Retinal pigment epithelial cell (primary cell): ENCODE data around the gene SPTAN1.
"Not testable (repeated sequence)": the region's sequence is repeated elsewhere in the genome, so short reads cannot be mapped to it uniquely, and the experiment has no call there.

ENCODE experiments used
- DNase-seq: peaks from one replicate; pipeline ENCODE4 v3.0.0-alpha.2; 2010; ENCODE audit warnings: low read depth
- H3K4me3 ChIP-seq: 2 replicates; pipeline ENCODE4 v1.5.1; 2011; ENCODE audit warnings: mild to moderate bottlenecking, low read length, control low read depth, moderate library complexity
- CTCF ChIP-seq: conservative IDR thresholded peaks from 2 replicates; pipeline ENCODE4 v1.5.1; 2011; ENCODE audit warnings: low read depth, low read length, control low read depth, inconsistent platforms

SPTAN1 gene

GRCh38 chr9:128648206-128648605 lies 95.8 kb downstream of the SPTAN1 start:
- not testable (repeated sequence) for DNase-seq, H3K4me3 ChIP-seq
- peak; percentile 32 for TF ChIP-seq CTCF

- no peak overlapping the region for H3K4me3 ChIP-seq
- no peak for TF ChIP-seq CTCF
Measured at GRCh38 chr9:128651798-128652197, 99.4 kb downstream of the SPTAN1 start.

GRCh38 chr9:128653908-128654307 lies 101.5 kb downstream of the SPTAN1 start:
- no peak for TF ChIP-seq CTCF
- DNase-seq = no peak
- no peak overlapping the region for H3K4me3 ChIP-seq

More at GRCh38 chr9:128651798-128652197, 99.4 kb downstream of the SPTAN1 start:
- DNase-seq = no peak

GRCh38 chr9:128654481-128654880 lies 102.1 kb downstream of the SPTAN1 start:
- TF ChIP-seq CTCF = no peak
- no peak overlapping the region for H3K4me3 ChIP-seq
- DNase-seq = no peak

GRCh38 chr9:128656416-128657343 lies 104.3 kb downstream of the SPTAN1 start, which contains the start of gene DYNC2I2:
DYNC2I2 (minus strand) TSS chr9:128656847; CDS start chr9:128656726, 121 bp downstream.
- peak within 1 kb of the TSS; percentile 76 for H3K4me3 ChIP-seq
- TF ChIP-seq CTCF = no peak
- DNase-seq = peak; percentile 55

GRCh38 chr9:128657344-128657704 lies 104.9 kb downstream of the SPTAN1 start:
- no peak for DNase-seq
- H3K4me3 ChIP-seq = peak overlapping the region; percentile 76
- TF ChIP-seq CTCF = no peak

GRCh38 chr9:128657796-128658195 lies 105.4 kb downstream of the SPTAN1 start:
- no peak for TF ChIP-seq CTCF
- H3K4me3 ChIP-seq = no peak overlapping the region
- no peak for DNase-seq

GRCh38 chr9:128666481-128666941 lies 114.1 kb downstream of the SPTAN1 start:
- DNase-seq, H3K4me3 ChIP-seq: not testable (repeated sequence)
